Measurements from ENCODE around the gene SETBP1.
"Not testable (repeated sequence)": the region's sequence is repeated elsewhere in the genome, so short reads cannot be mapped to it uniquely, and the experiment has no call there.

Gene SETBP1

GRCh38 chr18:44708451-44709083, 27.9 kb downstream of the SETBP1 start:
- no peak for DNase-seq

GRCh38 chr18:44709307-44710126, 28.8 kb downstream of the SETBP1 start:
- DNase-seq: no peak

- DNase-seq: no peak
Measured at GRCh38 chr18:44710931-44711330, 30.2 kb downstream of the SETBP1 start.

- DNase-seq: no peak
Measured at GRCh38 chr18:44712025-44712424, 31.3 kb downstream of the SETBP1 start.

- no peak for DNase-seq
Measured at GRCh38 chr18:44713435-44713834, 32.7 kb downstream of the SETBP1 start.

- no peak for DNase-seq
Measured at GRCh38 chr18:44714376-44714775, 33.7 kb downstream of the SETBP1 start.

GRCh38 chr18:44715245-44715644, 34.6 kb downstream of the SETBP1 start:
- DNase-seq: no peak

GRCh38 chr18:44715842-44716241, 35.2 kb downstream of the SETBP1 start:
- DNase-seq: no peak

- no peak for DNase-seq
Measured at GRCh38 chr18:44716697-44717163, 36.0 kb downstream of the SETBP1 start.

- no peak for DNase-seq
Measured at GRCh38 chr18:44719519-44720060, 38.9 kb downstream of the SETBP1 start.

GRCh38 chr18:44721748-44722147, 41.1 kb downstream of the SETBP1 start:
- not testable (repeated sequence) for DNase-seq

- DNase-seq: no peak
Measured at GRCh38 chr18:44723411-44723810, 42.7 kb downstream of the SETBP1 start.

GRCh38 chr18:44724105-44724778, 43.6 kb downstream of the SETBP1 start:
- DNase-seq: peak; percentile 3

- peak; percentile 77 for DNase-seq
Measured at GRCh38 chr18:44725300-44726058, 44.8 kb downstream of the SETBP1 start.

GRCh38 chr18:44726059-44726421, 45.4 kb downstream of the SETBP1 start:
- no peak for DNase-seq

GRCh38 chr18:44727291-44727690, 46.6 kb downstream of the SETBP1 start:
- DNase-seq: no peak

GRCh38 chr18:44729631-44730101, 49.0 kb downstream of the SETBP1 start:
- DNase-seq: peak; percentile 3

GRCh38 chr18:44730803-44731529, 50.3 kb downstream of the SETBP1 start:
- no peak for DNase-seq

- DNase-seq: peak; percentile 10
Measured at GRCh38 chr18:44731530-44732237, 51.0 kb downstream of the SETBP1 start.

- DNase-seq: no peak
Measured at GRCh38 chr18:44732238-44732563, 51.5 kb downstream of the SETBP1 start.

- no peak for DNase-seq
Measured at GRCh38 chr18:44732599-44732998, 51.9 kb downstream of the SETBP1 start.
